Mononuclear cell (primary cell): Measurements from ENCODE around the gene ITGB1. TPM values are rescaled to one million over a fixed set of nuclear protein-coding genes. Genes with fewer than 3 reads are reported as not detected.

ENCODE experiments used
- H3K27me3 ChIP-seq: 2 replicates; pipeline ENCODE4 v1.6.0; 2011; ENCODE audit warnings: low read length, control low read depth; ENCODE audit not compliant: insufficient read depth
- H3K4me1 ChIP-seq: 2 replicates; pipeline ENCODE4 v1.5.1; 2011; ENCODE audit warnings: mild to moderate bottlenecking, low read length, control low read depth; ENCODE audit not compliant: insufficient read depth
- H3K4me3 ChIP-seq: 2 replicates; pipeline ENCODE4 v1.5.1; 2011; ENCODE audit warnings: mild to moderate bottlenecking, low read length, moderate library complexity
- H3K9me3 ChIP-seq: 2 replicates; pipeline ENCODE4 v1.5.1; 2011; ENCODE audit warnings: low read depth, mild to moderate bottlenecking, control low read depth, low read length
- total RNA-seq: library from RNA; depleted of rRNA; stranded (reverse); fragments of >200 nt; gene quantifications from one replicate; pipeline ENCODE4 v1.2.3, GENCODE V29; 2012

The ITGB1 gene
- total RNA-seq, 1 donor, result 214 TPM

- H3K4me3 ChIP-seq, result no peak overlapping the region
- no peaks in the 10 kb centered on the region for H3K9me3 ChIP-seq
- H3K4me1 ChIP-seq, result no peaks in the 10 kb centered on the region
- no peaks in the 10 kb centered on the region for H3K27me3 ChIP-seq
Measured at GRCh38 chr10:32854435-32854834, 103.6 kb downstream of the ITGB1 start.

- Histone ChIP-seq H3K27me3 (no peaks in the 10 kb centered on the region), H3K4me1 (no peaks in the 10 kb centered on the region), H3K9me3 (no peaks in the 10 kb centered on the region), H3K4me3 (no peak overlapping the region)
Measured at GRCh38 chr10:32851301-32851700, 106.7 kb downstream of the ITGB1 start.
